Activated CD4-positive, CD25-positive, alpha-beta regulatory T cell treated with anti-CD3 and anti-CD28 coated beads, Interleukin-2, amount 50 U/mL, for 24 hours (primary cell): Measurements from ENCODE around the gene EN1.

Source experiments
- ATAC-seq, 2 donors: fragments of 150-1000 bp; cut with Tn5 transposase; one replicate each; pipeline ENCODE4 v1.10.0; 2021; ENCODE audit warnings: mild to moderate bottlenecking in 1 of 2, moderate library complexity in 1 of 2

Gene EN1

GRCh38 chr2:118855451-118856279 is 8.2 kb upstream of the EN1 start:
- ATAC-seq, result peak; percentile 83 to 85

- ATAC-seq, result no peak
Observed at GRCh38 chr2:118854507-118855345, 7.3 kb upstream of the EN1 start.

GRCh38 chr2:118853651-118854291 is 6.3 kb upstream of the EN1 start:
- ATAC-seq, result no peak

- no peak for ATAC-seq
Observed at GRCh38 chr2:118853129-118853640, 5.7 kb upstream of the EN1 start.

GRCh38 chr2:118852605-118853128 is 5.2 kb upstream of the EN1 start:
- ATAC-seq, result no peak

GRCh38 chr2:118851650-118852049 is 4.2 kb upstream of the EN1 start:
- ATAC-seq, result no peak

GRCh38 chr2:118850901-118851415 is 3.5 kb upstream of the EN1 start:
- ATAC-seq, result no peak

- no peak for ATAC-seq
Observed at GRCh38 chr2:118850168-118850900, 2.9 kb upstream of the EN1 start.

- ATAC-seq, result no peak
Observed at GRCh38 chr2:118849226-118850167, 2.0 kb upstream of the EN1 start.

GRCh38 chr2:118848381-118849225 is 1.2 kb upstream of the EN1 start:
- no peak for ATAC-seq

- ATAC-seq, result no peak
Observed at GRCh38 chr2:118847762-118848172, 319 bp upstream of the EN1 start.

GRCh38 chr2:118846442-118846952 is 951 bp downstream of the EN1 start:
- ATAC-seq, result no peak

GRCh38 chr2:118845522-118846441 is 1.7 kb downstream of the EN1 start:
- ATAC-seq, result no peak

GRCh38 chr2:118845005-118845521 is 2.4 kb downstream of the EN1 start:
- no peak for ATAC-seq

- ATAC-seq, result no peak
Observed at GRCh38 chr2:118844261-118845004, 3.0 kb downstream of the EN1 start.

GRCh38 chr2:118843483-118844132 is 3.8 kb downstream of the EN1 start:
- ATAC-seq, result no peak
